Spleen (tissue), 7 donors: ENCODE data around the gene DEPDC5.

Experiments
- CTCF ChIP-seq, 11 experiments: fragments of 200-600 bp in 7 of 11; fragments of 450-650 bp in 4 of 11; sonication (generic) in 4 of 11; IDR thresholded peaks in 8 of 11; conservative IDR thresholded peaks in 3 of 11; 1 replicate in 7 of 11; 2 replicates in 4 of 11; pipeline versions ENCODE4 v1.4.0 to v1.8.0; 2016 to 2021; ENCODE audit warnings: antibody characterized with exemption in 11 of 11, inconsistent platforms in 4 of 11, mild to moderate bottlenecking in 1 of 11
- POLR2A ChIP-seq, 3 donors: fragments of 450-650 bp; IDR thresholded peaks; one replicate each; pipeline ENCODE4 v1.5.1; 2017; ENCODE audit warnings: antibody characterized with exemption in 3 of 3, mild to moderate bottlenecking in 1 of 3
- donor health status: DM: no; HTN: no; CAD: no; lungs with moderate emphysema.
- donor health status: DM: no; HTN: no; CAD: no.
- donor health status: DM: no; HTN: no; CAD: no.

GRCh38 chr22:31925056-31925455 is 171.2 kb downstream of the DEPDC5 start:
- TF ChIP-seq POLR2A (IDR thresholded peaks at IDR 0.05) (no peak), CTCF (IDR thresholded peaks at IDR 0.05 in 8 of 11, conservative IDR thresholded peaks at IDR 0.05 in 3 of 11) (no peak)
